Calu3 (cell line): Measurements from ENCODE around the gene ZFP91. TPM values are rescaled to one million over a fixed set of nuclear protein-coding genes. Genes with fewer than 3 reads are reported as not detected.

Experiments
- BruUV-seq: library from RNA; stranded (reverse); fragments of 400-500 nt; replicated peaks from 2 replicates; lab custom pipeline; 2021; lab: Mats Ljungman, UMichigan
- CTCF ChIA-PET: fragments of 300-600 bp; sonication (Branson Sonifier 250); formaldehyde crosslinking; loops from one replicate; lab custom pipeline; 2022; ENCODE audit warnings: antibody characterized with exemption; lab: Charles Lee
- DNase-seq: peaks from one replicate; pipeline ENCODE4 v3.0.0; 2022
- H3K27ac Mint-ChIP-seq: one replicate; pipeline ENCODE4 v1.8.0; 2022; ENCODE audit warnings: mixed read lengths; ENCODE audit not compliant: unreplicated experiment
- H3K27me3 Mint-ChIP-seq: one replicate; pipeline ENCODE4 v1.8.0; 2022; ENCODE audit warnings: mixed read lengths; ENCODE audit not compliant: unreplicated experiment
- H3K36me3 Mint-ChIP-seq: one replicate; pipeline ENCODE4 v1.8.0; 2022; ENCODE audit warnings: mild to moderate bottlenecking, moderate library complexity, mixed read lengths; ENCODE audit not compliant: insufficient read depth, unreplicated experiment
- H3K4me1 Mint-ChIP-seq: one replicate; pipeline ENCODE4 v1.8.0; 2022; ENCODE audit warnings: mild to moderate bottlenecking, low read depth, mixed read lengths; ENCODE audit not compliant: unreplicated experiment
- H3K4me3 Mint-ChIP-seq: one replicate; pipeline ENCODE4 v1.8.0; 2022; ENCODE audit warnings: mild to moderate bottlenecking, low read depth, moderate library complexity, mixed read lengths; ENCODE audit not compliant: unreplicated experiment
- H3K9me3 Mint-ChIP-seq: one replicate; pipeline ENCODE4 v1.8.0; 2022; ENCODE audit warnings: low read depth, mixed read lengths; ENCODE audit not compliant: unreplicated experiment
- intact Hi-C: fragments of 100-400 bp; cut with micrococcal nuclease; formaldehyde crosslinking; loops from one replicate; pipeline ENCODE4 v1.10.0; 2022; ENCODE audit not compliant: unreplicated experiment
- total RNA-seq: library from RNA; stranded (reverse); gene quantifications from 2 replicates; pipeline ENCODE4 v1.2.3, GENCODE V29; 2022
- TF ChIP-seq, protein P1 (sequence below): fragments of 200-600 bp; IDR thresholded peaks from one replicate; pipeline ENCODE4 v1.8.0; 2022; ENCODE audit warnings: antibody characterized with exemption; ENCODE audit not compliant: unreplicated experiment

The ZFP91 gene
- total RNA-seq, 1 experiment from 2014 or later: 61.5 TPM

DNA sequence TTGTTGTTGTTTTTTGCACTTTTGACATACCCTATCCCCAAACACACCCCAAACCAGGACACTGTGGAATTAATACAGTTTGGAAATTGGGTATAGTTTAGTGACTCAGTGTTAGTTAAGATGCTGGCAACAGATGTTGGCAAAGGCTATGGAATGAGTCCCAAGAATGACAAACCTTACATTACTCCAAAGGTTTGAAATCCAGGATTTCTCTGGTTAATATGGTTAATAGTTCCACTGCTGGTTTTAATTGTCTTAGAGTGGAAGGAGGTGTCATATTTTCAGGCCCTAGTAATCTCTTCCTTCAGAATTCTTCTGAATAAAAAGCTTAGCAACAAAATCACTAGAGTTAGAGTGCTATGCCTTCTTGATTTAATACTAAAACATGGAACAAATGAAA lies 4.0 kb upstream of the ZFP91 start:
- Mint-ChIP-seq H3K4me1 (peaks cover 19% of the 10 kb centered on the region), H3K27me3 (no peaks in the 10 kb centered on the region), H3K27ac (peak overlapping the region; percentile 96), H3K9me3 (peaks cover 2% of the 10 kb centered on the region), H3K4me3 (peak overlapping the region; percentile 37), H3K36me3 (peaks cover 32% of the 10 kb centered on the region)
- BruUV-seq: no TSS peak
- CTCF ChIA-PET: no interaction called here
- DNase-seq: no peak
- intact Hi-C loops: loop anchor here (5.0 to 10.0 kb wide), 2 partner anchors 327 to 350 kb away; no protein-coding TSS in a partner anchor
- TF ChIP-seq, protein P1, sequence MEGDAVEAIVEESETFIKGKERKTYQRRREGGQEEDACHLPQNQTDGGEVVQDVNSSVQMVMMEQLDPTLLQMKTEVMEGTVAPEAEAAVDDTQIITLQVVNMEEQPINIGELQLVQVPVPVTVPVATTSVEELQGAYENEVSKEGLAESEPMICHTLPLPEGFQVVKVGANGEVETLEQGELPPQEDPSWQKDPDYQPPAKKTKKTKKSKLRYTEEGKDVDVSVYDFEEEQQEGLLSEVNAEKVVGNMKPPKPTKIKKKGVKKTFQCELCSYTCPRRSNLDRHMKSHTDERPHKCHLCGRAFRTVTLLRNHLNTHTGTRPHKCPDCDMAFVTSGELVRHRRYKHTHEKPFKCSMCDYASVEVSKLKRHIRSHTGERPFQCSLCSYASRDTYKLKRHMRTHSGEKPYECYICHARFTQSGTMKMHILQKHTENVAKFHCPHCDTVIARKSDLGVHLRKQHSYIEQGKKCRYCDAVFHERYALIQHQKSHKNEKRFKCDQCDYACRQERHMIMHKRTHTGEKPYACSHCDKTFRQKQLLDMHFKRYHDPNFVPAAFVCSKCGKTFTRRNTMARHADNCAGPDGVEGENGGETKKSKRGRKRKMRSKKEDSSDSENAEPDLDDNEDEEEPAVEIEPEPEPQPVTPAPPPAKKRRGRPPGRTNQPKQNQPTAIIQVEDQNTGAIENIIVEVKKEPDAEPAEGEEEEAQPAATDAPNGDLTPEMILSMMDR: no peak

DNA sequence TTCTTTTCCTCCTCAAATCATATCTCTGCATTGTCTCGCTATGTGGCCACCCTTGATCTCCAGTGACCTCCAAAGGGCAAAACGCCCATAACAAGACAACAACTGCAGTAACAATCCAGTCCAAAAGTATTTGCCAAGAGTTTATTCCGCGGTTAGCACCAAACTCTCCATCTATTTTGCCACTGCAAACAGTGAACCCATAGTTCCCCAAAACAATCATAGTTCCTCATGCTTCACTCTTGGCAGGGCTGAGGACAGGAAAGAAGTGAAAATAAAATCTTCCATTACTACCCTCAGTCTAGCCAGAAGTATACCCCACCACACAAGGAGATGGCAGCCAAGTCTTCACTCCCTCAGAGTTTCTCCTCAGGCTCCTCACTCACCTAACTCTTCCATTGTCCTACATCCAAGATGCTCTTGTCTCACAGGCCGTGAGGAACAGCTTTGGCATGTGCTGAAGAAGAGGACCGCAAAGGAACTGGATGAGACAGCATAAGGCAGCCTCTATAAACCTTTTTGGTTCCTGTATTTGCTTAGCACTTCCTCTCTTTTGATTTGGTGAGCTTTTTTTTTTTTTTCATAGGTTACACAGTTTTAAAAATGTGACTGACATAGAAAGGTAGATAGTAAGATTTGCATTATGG lies 3.4 kb upstream of the ZFP91 start, which contains the start of gene LPXN:
LPXN (minus strand) TSS at position 480 of the 644 bp plus-strand sequence; CDS start at position 396, 84 bp downstream.
- Mint-ChIP-seq H3K4me1 (peaks cover 19% of the 10 kb centered on the region), H3K9me3 (peaks cover 2% of the 10 kb centered on the region), H3K4me3 (peak within 1 kb of the TSS; percentile 97), H3K27ac (peak within 1 kb of the TSS; percentile 96), H3K36me3 (peaks cover 37% of the 10 kb centered on the region), H3K27me3 (no peaks in the 10 kb centered on the region)
- intact Hi-C loops: loop anchor here (5.0 to 10.0 kb wide), 2 partner anchors 327 to 349 kb away; no protein-coding TSS in a partner anchor
- no TSS peak for BruUV-seq
- CTCF ChIA-PET: no interaction called here
- TF ChIP-seq, protein P1: no peak
- no peak for DNase-seq

DNA sequence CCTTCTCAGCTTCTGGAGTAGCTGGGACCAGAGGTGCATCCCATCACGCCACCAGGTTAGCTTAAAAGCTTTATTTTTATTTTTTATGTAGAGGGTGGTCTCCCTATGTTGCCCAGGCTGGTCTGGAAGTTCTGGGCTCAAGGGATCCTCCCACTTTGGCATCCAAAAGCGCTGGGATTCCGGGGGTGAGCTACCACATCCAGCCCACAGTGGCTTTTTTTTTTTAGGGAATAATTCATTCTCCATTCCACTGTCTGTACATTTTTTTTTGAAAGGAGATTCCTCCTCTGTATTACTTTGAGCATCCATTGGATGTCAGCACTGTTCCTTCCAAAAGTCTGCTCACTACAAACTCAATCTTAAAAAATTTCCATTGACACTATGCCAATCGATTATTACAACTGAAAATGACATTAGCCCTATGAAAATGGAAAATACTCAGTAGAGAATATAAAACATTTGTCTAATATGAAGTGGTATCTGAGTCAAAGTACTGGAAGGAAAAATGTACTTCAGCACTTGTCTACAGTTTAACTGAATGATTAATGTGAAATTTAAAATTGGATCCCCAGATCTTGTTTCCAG lies 1.9 kb upstream of the ZFP91 start:
- TSS peak; percentile 70 for BruUV-seq
- Mint-ChIP-seq H3K27ac (peak overlapping the region; percentile 96), H3K4me3 (peak overlapping the region; percentile 97), H3K4me1 (peaks cover 24% of the 10 kb centered on the region), H3K9me3 (peaks cover 2% of the 10 kb centered on the region), H3K36me3 (peaks cover 48% of the 10 kb centered on the region), H3K27me3 (no peaks in the 10 kb centered on the region)
- TF ChIP-seq, protein P1: no peak
- no peak for DNase-seq
- CTCF ChIA-PET: interaction anchor here (0.6 to 1.6 kb wide), 4 partner anchors 53 to 797 kb away, joined by 3 to 7 read pairs (median 5); no protein-coding TSS in a partner anchor
- intact Hi-C loops: loop anchor here (1.0 to 10.0 kb wide), 5 partner anchors 53 to 348 kb away; no protein-coding TSS in a partner anchor

DNA sequence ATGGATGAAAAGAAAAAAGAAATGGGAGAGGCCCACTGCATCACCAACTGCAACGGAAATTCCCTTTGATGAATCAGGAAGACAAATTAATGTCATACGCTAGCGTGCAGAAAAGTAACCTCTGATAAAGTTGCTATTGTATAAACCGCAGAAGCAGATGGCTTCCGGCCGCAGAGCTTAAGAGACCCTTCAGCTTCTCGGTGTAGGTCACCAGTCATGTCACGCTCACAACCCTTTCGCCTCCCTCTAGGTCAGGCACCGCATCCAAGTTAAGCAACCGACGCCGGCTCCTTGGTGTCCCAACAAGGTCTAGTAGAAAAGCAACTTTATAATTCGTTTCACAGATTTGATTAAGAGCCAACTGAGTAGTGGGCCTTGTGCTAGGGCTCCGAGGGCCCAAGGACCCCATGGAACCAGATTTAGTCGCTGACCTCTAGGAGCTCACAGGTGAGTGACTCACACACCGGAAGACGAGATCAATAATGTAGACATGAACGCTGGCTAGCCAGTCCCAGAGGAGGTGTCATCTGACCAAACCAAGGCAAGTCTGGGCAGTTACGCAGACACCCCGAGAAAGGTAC lies 1.2 kb upstream of the ZFP91 start:
- no TSS peak for BruUV-seq
- peaks cover 54% of the 10 kb centered on the region for H3K36me3 Mint-ChIP-seq
- peaks cover 29% of the 10 kb centered on the region for H3K4me1 Mint-ChIP-seq
- H3K9me3 Mint-ChIP-seq: peaks cover 2% of the 10 kb centered on the region
- no peaks in the 10 kb centered on the region for H3K27me3 Mint-ChIP-seq
- CTCF ChIA-PET: interaction anchor here (0.6 to 2.1 kb wide), 4 partner anchors 10 to 798 kb away, joined by 3 to 7 read pairs (median 6); no protein-coding TSS in a partner anchor
- peak overlapping the region; percentile 97 for H3K4me3 Mint-ChIP-seq
- TF ChIP-seq, protein P1: no peak
- DNase-seq: no peak
- H3K27ac Mint-ChIP-seq: peak overlapping the region; percentile 96
- intact Hi-C loops: loop anchor here (1.0 to 10.0 kb wide), 5 partner anchors 53 to 347 kb away; no protein-coding TSS in a partner anchor
